Hypothalamus (tissue), 51 donors: ENCODE results near the gene LRRN1.
"Not testable (repeated sequence)": the region's sequence is repeated elsewhere in the genome, so short reads cannot be mapped to it uniquely, and the experiment has no call there.

Source experiments
- DNase-seq, 51 donors: peaks; one replicate each; lab custom pipeline; 2025; lab: John Stamatoyannopoulos, UW

Gene LRRN1

GRCh38 chr3:3887311-3887710 lies 88.1 kb downstream of the LRRN1 start:
- not testable (repeated sequence) for DNase-seq

GRCh38 chr3:3893590-3893989 lies 94.4 kb downstream of the LRRN1 start:
- DNase-seq = no peak
